KG1 (cell line): ENCODE data around the gene THSD8.

Source experiments
- DNase-seq: peaks from one replicate; lab custom pipeline; 2025; lab: John Stamatoyannopoulos, UW

THSD8 gene

GRCh38 chr19:12801466-12802266, at the start of gene THSD8, which contains the start of gene PRDX2:
Gene THSD8 (plus strand): TSS chr19:12802069. CDS start chr19:12802072, 3 bp downstream.
Gene PRDX2 (minus strand): TSS chr19:12801800. CDS start chr19:12801261, 539 bp downstream.
- DNase-seq = peak; percentile 37

- DNase-seq = no peak
Measured at GRCh38 chr19:12754465-12755196, 47.2 kb upstream of the THSD8 start.

GRCh38 chr19:12756150-12756883, 45.6 kb upstream of the THSD8 start:
- DNase-seq = no peak

GRCh38 chr19:12757544-12758274, 44.2 kb upstream of the THSD8 start:
- DNase-seq = peak; percentile 12

- no peak for DNase-seq
Measured at GRCh38 chr19:12759686-12760085, 42.2 kb upstream of the THSD8 start.

- DNase-seq = no peak
Measured at GRCh38 chr19:12763100-12763499, 38.8 kb upstream of the THSD8 start.

GRCh38 chr19:12764698-12765097, 37.2 kb upstream of the THSD8 start:
- DNase-seq = no peak

- peak; percentile 42 for DNase-seq
Measured at GRCh38 chr19:12766051-12766521, 35.8 kb upstream of the THSD8 start.

GRCh38 chr19:12767150-12767549, 34.7 kb upstream of the THSD8 start:
- DNase-seq = no peak

- DNase-seq = no peak
Measured at GRCh38 chr19:12767666-12768065, 34.2 kb upstream of the THSD8 start.

- DNase-seq = no peak
Measured at GRCh38 chr19:12769689-12770088, 32.2 kb upstream of the THSD8 start.

- DNase-seq = no peak
Measured at GRCh38 chr19:12770922-12771321, 30.9 kb upstream of the THSD8 start.

GRCh38 chr19:12772323-12772722, 29.5 kb upstream of the THSD8 start:
- no peak for DNase-seq

- no peak for DNase-seq
Measured at GRCh38 chr19:12773571-12773970, 28.3 kb upstream of the THSD8 start.

- no peak for DNase-seq
Measured at GRCh38 chr19:12774588-12775555, 27.0 kb upstream of the THSD8 start, which contains the start of gene HOOK2. Gene HOOK2 (minus strand): TSS chr19:12775552. CDS start chr19:12775449, 103 bp downstream.

- DNase-seq = peak; percentile 51
Measured at GRCh38 chr19:12777217-12778016, 24.5 kb upstream of the THSD8 start.

- no peak for DNase-seq
Measured at GRCh38 chr19:12778017-12778904, 23.6 kb upstream of the THSD8 start.

GRCh38 chr19:12778905-12779161, 23.0 kb upstream of the THSD8 start:
- DNase-seq = no peak
